SHP77 (cell line): Measurements from ENCODE around the gene RGS7.

Source experiments
- DNase-seq, 2 experiments: peaks; one replicate each; lab custom pipeline; 2025; lab: John Stamatoyannopoulos, UW

Gene RGS7

GRCh38 chr1:241079047-241079446 lies 278.0 kb downstream of the RGS7 start:
- DNase-seq, result peak; percentile 18 to 24

- no peak for DNase-seq
Observed at GRCh38 chr1:241077386-241078147, 279.4 kb downstream of the RGS7 start.

- DNase-seq, result no peak
Observed at GRCh38 chr1:241074507-241074906, 282.5 kb downstream of the RGS7 start.

DNA sequence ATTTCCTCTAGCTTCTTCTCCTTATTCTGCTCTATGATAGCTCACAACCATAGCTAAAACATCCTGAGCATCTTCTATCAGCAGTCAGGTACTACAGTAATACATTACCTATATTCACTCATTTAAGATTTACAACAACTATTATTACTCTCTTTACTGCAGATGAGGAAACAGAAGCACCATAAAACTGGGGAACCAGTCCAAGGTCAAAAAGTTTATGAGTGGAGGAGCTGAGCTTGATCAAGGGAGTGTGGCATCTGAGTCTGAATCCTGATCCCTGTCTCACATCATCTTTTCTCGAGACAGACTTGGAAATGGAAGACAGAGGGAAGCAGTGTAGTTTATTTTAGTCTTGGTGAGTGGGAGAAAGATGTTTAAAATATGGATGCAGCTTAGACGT lies 288.6 kb downstream of the RGS7 start:
- no peak for DNase-seq

GRCh38 chr1:241063276-241063675 lies 293.7 kb downstream of the RGS7 start:
- peak in 1 of 2 experiments; percentile 2 for DNase-seq

DNA sequence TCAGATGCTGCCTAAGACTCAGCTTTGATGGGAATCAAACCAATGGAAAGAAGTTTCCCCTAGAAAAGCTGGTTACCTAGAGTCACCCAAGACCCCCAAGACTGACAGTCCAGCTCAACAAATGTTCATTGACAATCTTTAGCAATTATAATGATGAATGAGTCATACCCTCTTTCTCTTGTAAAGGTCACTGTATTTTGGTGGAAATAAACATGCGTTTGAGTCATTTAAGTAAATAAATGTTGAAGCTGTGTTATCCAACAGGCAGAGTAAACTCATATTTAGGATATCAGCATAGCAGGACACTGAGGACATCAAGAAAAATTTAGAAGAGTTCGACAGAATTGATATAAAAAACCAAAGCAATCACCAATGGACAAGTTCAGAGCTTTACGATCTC lies 295.9 kb downstream of the RGS7 start:
- DNase-seq, result no peak

GRCh38 chr1:241048622-241049021 lies 308.4 kb downstream of the RGS7 start:
- peak; percentile 64 to 67 for DNase-seq

GRCh38 chr1:241045659-241046058 lies 311.3 kb downstream of the RGS7 start:
- no peak for DNase-seq

GRCh38 chr1:241034203-241034936 lies 322.6 kb downstream of the RGS7 start:
- no peak for DNase-seq

- no peak for DNase-seq
Observed at GRCh38 chr1:241024834-241025233, 332.2 kb downstream of the RGS7 start.

- no peak for DNase-seq
Observed at GRCh38 chr1:241022366-241022765, 334.6 kb downstream of the RGS7 start.

GRCh38 chr1:241020851-241021697 lies 335.9 kb downstream of the RGS7 start:
- DNase-seq, result no peak

- no peak for DNase-seq
Observed at GRCh38 chr1:241012708-241013340, 344.2 kb downstream of the RGS7 start.

- no peak for DNase-seq
Observed at GRCh38 chr1:241007668-241008067, 349.3 kb downstream of the RGS7 start.

- peak; percentile 49 to 59 for DNase-seq
Observed at GRCh38 chr1:240999826-241000225, 357.2 kb downstream of the RGS7 start.

GRCh38 chr1:240998441-240999015 lies 358.5 kb downstream of the RGS7 start:
- DNase-seq, result peak; percentile 73 to 86

DNA sequence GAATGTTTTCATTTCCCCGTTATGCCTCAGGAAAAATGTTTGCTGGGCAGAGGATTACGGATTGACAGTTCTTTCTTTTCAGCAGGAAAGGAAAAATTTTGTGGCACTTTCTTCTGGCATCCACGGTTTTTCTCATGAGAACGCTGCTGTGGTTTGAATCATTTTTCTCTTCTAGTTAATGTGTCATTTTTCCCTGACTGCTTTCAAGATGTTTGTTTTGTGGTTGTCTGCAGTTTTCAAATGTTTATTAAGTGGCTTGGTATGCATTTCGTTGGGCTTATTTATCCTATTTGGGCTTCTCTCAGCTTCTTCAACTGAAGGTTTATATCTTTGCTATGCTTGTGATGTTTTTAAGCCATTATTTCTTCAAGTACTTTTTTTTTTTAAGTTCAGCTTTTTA lies 359.0 kb downstream of the RGS7 start:
- DNase-seq, result no peak

DNA sequence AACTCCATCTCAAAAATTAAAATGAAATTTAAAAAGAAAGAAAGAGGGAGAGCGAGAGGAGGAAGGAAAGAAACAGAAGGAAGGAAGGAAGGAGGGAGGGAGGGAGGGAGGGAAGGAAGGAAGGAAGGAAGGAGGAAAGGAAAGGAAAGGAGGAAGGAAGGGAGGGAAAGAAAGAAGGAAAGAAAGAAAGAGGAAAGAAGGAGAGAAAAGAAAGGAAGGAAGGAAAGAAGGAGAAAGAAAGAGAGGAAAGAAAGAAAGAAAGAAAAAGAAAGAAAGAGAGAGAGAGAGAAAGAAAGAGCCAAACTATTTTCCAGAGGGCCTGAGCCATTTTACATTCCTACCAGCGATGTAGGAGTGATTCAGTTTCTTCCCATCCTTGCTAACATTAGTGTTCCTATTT lies 364.0 kb downstream of the RGS7 start:
- DNase-seq, result no peak

DNA sequence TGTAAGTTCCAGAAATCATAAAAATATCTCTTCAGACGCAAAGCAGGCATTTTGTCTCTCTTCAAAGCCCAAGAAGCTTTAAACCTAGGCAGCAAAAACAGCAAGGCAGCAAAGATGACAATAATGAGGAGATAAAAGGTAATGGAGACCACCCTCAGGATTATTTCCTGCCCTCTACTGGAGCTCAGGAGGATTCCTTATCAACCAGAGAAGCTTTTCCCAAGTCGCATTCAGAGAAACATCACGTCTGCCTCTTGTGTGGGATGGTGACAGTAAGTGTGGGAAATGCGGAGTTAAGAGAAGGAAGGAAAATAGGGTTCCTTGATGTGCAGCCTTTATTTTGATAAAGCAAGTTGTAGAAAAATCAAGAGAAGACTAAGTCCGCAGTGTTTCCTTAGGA lies 365.8 kb downstream of the RGS7 start:
- DNase-seq, result no peak

- DNase-seq, result peak; percentile 45 to 50
Observed at GRCh38 chr1:240987928-240988327, 369.1 kb downstream of the RGS7 start.

DNA sequence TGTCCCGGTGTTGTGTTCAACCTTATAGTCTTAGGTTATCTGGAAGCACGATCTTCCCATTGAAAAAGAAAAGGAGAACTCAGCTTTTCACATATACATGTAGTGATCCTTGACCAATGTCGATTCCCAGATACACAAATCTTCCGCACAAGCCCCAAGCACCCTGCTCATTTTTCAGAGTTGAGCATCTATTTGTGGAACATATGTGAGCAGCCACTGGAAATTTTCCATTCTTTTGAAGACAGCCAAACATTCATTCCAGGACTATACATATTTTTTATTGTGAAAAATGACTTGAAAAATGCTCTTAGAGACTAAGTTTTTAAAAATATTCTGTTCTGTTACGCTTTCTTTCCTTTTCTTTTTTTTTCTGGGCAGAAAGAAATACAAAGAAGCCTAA lies 371.9 kb downstream of the RGS7 start:
- no peak for DNase-seq

DNA sequence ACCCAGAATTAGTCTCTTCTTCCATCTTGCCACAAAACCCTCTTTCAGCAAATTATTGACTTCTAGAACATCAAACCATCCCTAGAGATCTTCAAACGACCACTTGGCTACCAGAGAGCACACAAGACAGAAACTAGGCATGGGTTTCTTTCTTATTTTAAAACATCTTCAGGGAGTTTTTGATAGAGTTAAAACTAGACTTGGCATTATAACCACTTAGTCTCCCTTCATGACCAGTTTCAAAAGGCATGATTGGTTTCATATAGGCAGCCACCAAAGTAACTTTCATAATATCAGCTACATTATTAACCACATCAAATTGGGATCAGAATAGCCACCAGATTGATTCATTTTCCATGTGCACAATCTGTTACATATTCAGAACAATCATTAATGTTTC lies 376.7 kb downstream of the RGS7 start:
- no peak for DNase-seq
